OCI-LY3 (cell line): ENCODE measurements around the gene CC2D1A.

ENCODE experiments used
- CTCF ChIP-seq: fragments of 200-600, 300-600 bp; sonication (generic); IDR thresholded peaks from 2 replicates; pipeline ENCODE4 v1.5.1; 2014; ENCODE audit warnings: antibody characterized with exemption, low read length, low read depth
- EZH2phosphoT487 ChIP-seq: fragments of 200-600 bp; shearing (Covaris generic); IDR thresholded peaks from 2 replicates; pipeline ENCODE4 v1.6.1; 2018; ENCODE audit warnings: antibody characterized with exemption, mixed run types, low read depth

DNA sequence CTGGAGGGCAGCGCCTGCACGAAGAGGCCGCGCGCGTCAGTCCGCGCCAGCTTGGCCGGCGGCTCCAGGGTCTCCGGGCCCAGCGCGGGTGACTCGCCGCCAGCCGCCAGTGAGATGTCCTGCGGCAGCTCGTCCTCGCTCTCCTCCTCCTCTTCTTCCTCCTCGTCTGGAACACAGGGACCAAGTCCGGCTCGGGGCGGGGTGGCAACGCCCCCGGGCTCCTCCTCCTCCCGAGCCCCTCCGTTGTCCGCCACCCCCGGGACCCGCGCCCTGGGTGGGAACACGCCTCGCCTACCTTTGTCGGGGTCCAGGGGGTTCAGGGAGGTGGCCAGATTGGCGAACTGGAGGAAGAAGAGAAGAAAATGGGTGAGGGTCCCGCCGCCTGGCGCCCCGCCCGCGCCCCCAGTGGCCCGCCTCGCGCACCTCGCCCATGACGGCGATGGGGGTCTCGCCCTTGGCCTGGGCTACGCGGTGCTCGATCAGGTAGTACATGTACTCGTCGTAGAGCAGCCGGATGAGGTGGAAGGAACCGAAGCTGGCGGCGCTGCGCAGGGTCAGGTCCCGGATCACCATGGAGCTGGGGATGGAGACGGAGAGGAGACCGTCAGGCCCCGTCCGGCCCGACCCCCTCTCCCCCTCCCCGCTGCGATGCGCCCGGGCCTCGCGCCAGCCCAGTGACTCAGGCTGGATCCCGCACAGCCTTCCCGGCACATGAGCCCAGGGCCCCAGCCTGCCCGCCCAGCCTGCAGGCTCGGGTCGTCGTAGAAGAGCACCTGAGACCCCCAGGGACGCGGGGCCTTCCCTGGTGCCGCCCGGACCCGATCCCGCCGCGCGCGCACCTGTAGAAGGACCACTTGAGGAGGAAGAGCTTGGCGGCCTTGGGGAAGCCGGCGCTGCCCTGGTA, 57.0 kb downstream of the CC2D1A start:
- TF ChIP-seq CTCF (no peak), EZH2phosphoT487 (no peak)
